H1 (cell line): Measurements from ENCODE around the gene TFPI2. TPM values are rescaled to one million over a fixed set of nuclear protein-coding genes. Genes with fewer than 3 reads are reported as not detected.
A peak's percentile ranks its signal among the peaks of the same experiment; 100 is the strongest.

Experiments used
- CTCF ChIA-PET: fragments of 300-600 bp; sonication (Branson Sonifier 250); formaldehyde crosslinking; loops from one replicate; lab custom pipeline; 2021; ENCODE audit not compliant: partially characterized antibody; lab: Charles Lee
- POLR2A ChIA-PET: fragments of 300-600 bp; sonication (Branson Sonifier 250); formaldehyde crosslinking; loops from one replicate; lab custom pipeline; 2021; ENCODE audit warnings: inconsistent platforms; ENCODE audit not compliant: partially characterized antibody; lab: Charles Lee
- DNase-seq, 2 experiments: peaks; one replicate each; pipeline versions ENCODE4 v3.0.0 to v3.0.0-alpha.2; 2010 to 2022; ENCODE audit warnings: low spot score in 2 of 2, low read depth in 1 of 2, mixed read lengths in 1 of 2
- FAIRE-seq: peaks from 2 replicates; lab custom pipeline; 2011; peaks lifted over from hg19 to GRCh38; lab: Jason Lieb, UNC
- H2AFZ ChIP-seq: 2 replicates; pipeline ENCODE4 v1.8.1; 2012; ENCODE audit warnings: low read length, inconsistent platforms
- H2AK5ac ChIP-seq: 2 replicates; pipeline ENCODE4 v1.6.1; 2013; ENCODE audit warnings: low read depth, low read length
- H2BK120ac ChIP-seq: replicated peaks from 2 replicates; pipeline ENCODE3; 2013; ENCODE audit warnings: low read depth, low read length, inconsistent platforms
- H2BK12ac ChIP-seq: 2 replicates; pipeline ENCODE4 v1.6.1; 2013; ENCODE audit warnings: low read depth, low read length
- H2BK15ac ChIP-seq: 2 replicates; pipeline ENCODE4 v1.6.1; 2013; ENCODE audit warnings: low read length
- H2BK20ac ChIP-seq: 2 replicates; pipeline ENCODE4 v1.6.1; 2013; ENCODE audit warnings: low read length
- H2BK5ac ChIP-seq: 2 replicates; pipeline ENCODE4 v1.6.1; 2013; ENCODE audit warnings: low read depth, low read length
- H3K14ac ChIP-seq: 2 replicates; pipeline ENCODE4 v1.6.1; 2013; ENCODE audit warnings: inconsistent platforms; ENCODE audit not compliant: insufficient read length
- H3K18ac ChIP-seq: 2 replicates; pipeline ENCODE4 v1.6.1; 2013; ENCODE audit warnings: low read length; ENCODE audit errors: extremely low read depth
- H3K23ac ChIP-seq: 2 replicates; pipeline ENCODE4 v1.6.1; 2013; ENCODE audit warnings: inconsistent platforms; ENCODE audit not compliant: insufficient read length
- H3K23me2 ChIP-seq: 2 replicates; pipeline ENCODE4 v1.6.1; 2013; ENCODE audit warnings: low read depth, low read length
- H3K27ac ChIP-seq: 2 replicates; pipeline ENCODE4 v1.6.1; 2011; ENCODE audit warnings: low read depth, low read length, inconsistent platforms
- H3K27me3 ChIP-seq, 4 experiments: replicated peaks in 1 of 4; 1 replicate in 1 of 4; 2 replicates in 3 of 4; pipeline versions ENCODE4 v1.6.1 to v1.8.1; 2011 to 2013; ENCODE audit warnings: low read length in 3 of 4, mild to moderate bottlenecking in 3 of 4, inconsistent platforms in 2 of 4, mixed read lengths in 2 of 4, moderate library complexity in 1 of 4; ENCODE audit not compliant: control insufficient read depth in 3 of 4, insufficient read depth in 3 of 4; ENCODE audit errors: extremely low read depth in 1 of 4
- H3K36me3 ChIP-seq, 4 experiments: 2 replicates each; pipeline versions ENCODE4 v1.6.1 to v1.8.1; 2011 to 2013; ENCODE audit warnings: mild to moderate bottlenecking in 4 of 4, low read length in 3 of 4, moderate library complexity in 2 of 4, control low read depth in 1 of 4, inconsistent platforms in 1 of 4; ENCODE audit not compliant: insufficient read depth in 4 of 4, control insufficient read depth in 2 of 4
- H3K4ac ChIP-seq: replicated peaks from 2 replicates; pipeline ENCODE3; 2013; ENCODE audit warnings: low read length, low read depth, mixed read lengths, inconsistent platforms; ENCODE audit not compliant: insufficient read length
- H3K4me1 ChIP-seq, 4 experiments: replicated peaks in 1 of 4; 1 replicate in 1 of 4; 2 replicates in 3 of 4; pipeline versions ENCODE4 v1.6.1 to v1.8.1; 2011 to 2013; ENCODE audit warnings: low read length in 3 of 4, inconsistent platforms in 2 of 4, mixed read lengths in 1 of 4; ENCODE audit not compliant: insufficient read depth in 4 of 4, control insufficient read depth in 3 of 4
- H3K4me2 ChIP-seq, 2 experiments: 2 replicates each; pipeline versions ENCODE4 v1.6.1 to v1.8.1; 2011 to 2013; ENCODE audit warnings: low read depth in 2 of 2, low read length in 2 of 2, control low read depth in 1 of 2, inconsistent platforms in 1 of 2, mild to moderate bottlenecking in 1 of 2; ENCODE audit not compliant: insufficient read depth in 1 of 2
- H3K4me3 ChIP-seq, 4 experiments: fragments of 200-600, 300-600 bp in 1 of 4; sonication (generic), shearing (Covaris generic), sonication (Bioruptor Twin) in 1 of 4; 2 replicates each; pipeline versions ENCODE4 v1.5.1 to v1.8.1; 2011 to 2016; ENCODE audit warnings: low read length in 4 of 4, low read depth in 3 of 4, control low read depth in 2 of 4, inconsistent platforms in 2 of 4, mild to moderate bottlenecking in 2 of 4, mixed read lengths in 1 of 4, moderate library complexity in 1 of 4; ENCODE audit not compliant: insufficient read depth in 2 of 4; ENCODE audit errors: extremely low read depth in 1 of 4
- H3K56ac ChIP-seq: replicated peaks from 2 replicates; pipeline ENCODE3; 2013; ENCODE audit warnings: low read depth, mild to moderate bottlenecking, mixed read lengths, low read length, inconsistent platforms; ENCODE audit not compliant: insufficient read length
- H3K79me1 ChIP-seq: 2 replicates; pipeline ENCODE4 v1.6.1; 2013; ENCODE audit warnings: low read depth, low read length, control low read depth
- H3K79me2 ChIP-seq, 2 experiments: 2 replicates each; pipeline versions ENCODE4 v1.6.1 to v1.8.1; 2012 to 2013; ENCODE audit warnings: low read length in 2 of 2, mild to moderate bottlenecking in 2 of 2, inconsistent platforms in 1 of 2; ENCODE audit not compliant: insufficient read depth in 2 of 2, control insufficient read depth in 1 of 2
- H3K9ac ChIP-seq, 4 experiments: replicated peaks in 1 of 4; 1 replicate in 1 of 4; 2 replicates in 3 of 4; pipeline versions ENCODE4 v1.6.1 to v1.8.1; 2011 to 2013; ENCODE audit warnings: low read depth in 3 of 4, low read length in 3 of 4, control low read depth in 2 of 4, mild to moderate bottlenecking in 2 of 4, moderate library complexity in 2 of 4, inconsistent platforms in 1 of 4; ENCODE audit errors: extremely low read depth in 1 of 4
- H3K9me3 ChIP-seq, 2 experiments: 2 replicates each; pipeline versions ENCODE4 v1.6.1 to v1.8.1; 2012 to 2013; ENCODE audit warnings: mild to moderate bottlenecking in 2 of 2, moderate library complexity in 2 of 2, control low read depth in 1 of 2, inconsistent platforms in 1 of 2, low read depth in 1 of 2, low read length in 1 of 2, mixed read lengths in 1 of 2; ENCODE audit not compliant: insufficient read depth in 2 of 2
- H4K20me1 ChIP-seq, 2 experiments: replicated peaks in 1 of 2; 2 replicates each; pipeline versions ENCODE3 to v1.8.1; 2011 to 2013; ENCODE audit warnings: inconsistent platforms in 2 of 2, low read length in 2 of 2, mild to moderate bottlenecking in 1 of 2; ENCODE audit not compliant: insufficient read depth in 2 of 2, control insufficient read depth in 1 of 2
- H4K5ac ChIP-seq: 2 replicates; pipeline ENCODE4 v1.6.1; 2013; ENCODE audit warnings: low read length, low read depth, mixed read lengths, inconsistent platforms; ENCODE audit not compliant: insufficient read length
- H4K8ac ChIP-seq: 2 replicates; pipeline ENCODE4 v1.8.0; 2013; ENCODE audit warnings: mild to moderate bottlenecking, moderate library complexity, low read length, inconsistent platforms; ENCODE audit not compliant: insufficient read depth; ENCODE audit errors: extremely low read depth
- H4K91ac ChIP-seq: replicated peaks from 2 replicates; pipeline ENCODE3; 2013; ENCODE audit warnings: low read length, mixed read lengths, inconsistent platforms; ENCODE audit not compliant: insufficient read length
- CEBPB ChIP-seq: IDR thresholded peaks from 2 replicates; pipeline ENCODE4 v1.6.1; 2012; ENCODE audit warnings: low read depth, low read length
- KDM4A ChIP-seq: IDR thresholded peaks from one replicate; pipeline ENCODE4 v1.7.1; 2012; ENCODE audit warnings: low read depth, mild to moderate bottlenecking, moderate library complexity, low read length, inconsistent platforms; ENCODE audit not compliant: severe bottlenecking
- WGBS, 2 experiments: shearing (Covaris generic) in 1 of 2; methylation state at CpG; one replicate each; pipeline versions ENCODE4 v1.1.6 to v1.1.7; 2013 to 2015; ENCODE audit warnings: low lambda C conversion rate in 2 of 2, mixed read lengths in 2 of 2, inconsistent platforms in 1 of 2, low coverage in 1 of 2, missing lambda C conversion rate in 1 of 2; ENCODE audit not compliant: insufficient replicate concordance in 2 of 2, insufficient coverage in 1 of 2, insufficient read length in 1 of 2; ENCODE audit errors: extremely low coverage in 1 of 2, missing lambda C conversion rate in 1 of 2; 5-methylcytosine and 5-hydroxymethylcytosine counted together
- polyA plus RNA-seq, 7 experiments: library from polyadenylated mRNA; depleted of rRNA in 3 of 7; stranded (reverse) in 5 of 7; unstranded in 2 of 7; fragments of >200 nt in 5 of 7; fragments of 200-250 nt in 2 of 7; gene quantifications; 1 replicate in 5 of 7; 2 replicates in 1 of 7; 4 replicates in 1 of 7; pipeline versions ENCODE4 v1.2.1 to v1.2.3, GENCODE V29; 2011 to 2013; ENCODE audit warnings: missing spikeins in 2 of 7, mixed read lengths in 2 of 7
- total RNA-seq: library from RNA; stranded (reverse); fragmentation: NEBNext Ultra II Directional; extraction: Animal tissue kit (Norgen Biotek cat#: 25700); gene quantifications from 2 replicates; pipeline ENCODE4 v1.2.1, GENCODE V29; 2021
- TF ChIP-seq, protein P1 (sequence below): IDR thresholded peaks from 2 replicates; pipeline ENCODE4 v1.6.1; 2012; ENCODE audit warnings: inconsistent platforms

The TFPI2 gene
- total and polyA plus RNA-seq, 2 of the 8 experiments (the other 6 are each of a cell fraction or from before 2014, with no cell fraction given) = 6.8 to 8.9 TPM

DNA sequence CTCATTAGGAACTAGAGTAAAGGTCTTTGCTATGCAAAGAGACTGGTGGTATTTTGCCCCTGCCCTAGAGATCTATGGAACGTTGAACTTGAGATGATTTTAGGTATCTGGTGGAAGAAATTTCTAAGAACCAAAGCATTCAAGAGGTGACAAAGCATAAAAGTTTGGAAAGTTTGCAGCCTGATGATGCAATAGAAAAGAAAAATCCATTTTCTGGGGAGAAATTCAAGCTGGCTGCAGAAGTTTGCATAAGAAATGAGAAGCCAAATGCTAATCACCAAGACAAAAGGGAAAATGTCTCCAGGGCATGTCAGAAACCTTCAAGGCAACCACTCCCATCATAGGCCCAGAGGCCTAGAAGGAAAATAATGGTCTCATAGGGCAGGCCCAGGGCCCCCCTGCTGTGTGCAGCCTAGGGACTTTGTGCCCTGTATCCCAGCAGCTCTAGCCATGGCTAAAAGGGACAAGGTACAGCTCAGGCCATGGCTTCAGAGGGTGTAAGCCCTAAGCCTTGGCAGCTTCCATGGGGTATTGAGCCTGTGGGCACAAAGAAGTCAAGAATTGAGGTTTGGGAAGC is 16.5 kb downstream of the TFPI2 start:
- DNase-seq (no peak), FAIRE-seq (peak; percentile 13)
- Histone ChIP-seq H2BK20ac (no peak overlapping the region), H3K36me3 (no peaks in the 10 kb centered on the region), H3K18ac (no peak overlapping the region), H3K4me3 (no peak overlapping the region), H3K23ac (no peak overlapping the region), H2BK120ac (no peak overlapping the region), H3K4ac (no peak overlapping the region), H3K4me2 (no peak overlapping the region), H3K9me3 (peaks cover 4 to 13% of the 10 kb centered on the region in 2 experiments; a peak in 2 of 4 replicates), H3K9ac (no peak overlapping the region), H3K79me2 (no peaks in the 10 kb centered on the region), H3K27me3 (no peaks in the 10 kb centered on the region), H4K91ac (no peak overlapping the region), H2AK5ac (0 out of 2 replicates have a peak overlapping the region, but pooled peaks have one; percentile 39), H2AFZ (no peak overlapping the region), H3K4me1 (no peaks in the 10 kb centered on the region), H3K23me2 (no peaks in the 10 kb centered on the region), H2BK12ac (peak overlapping the region; percentile 50; the same call in 1 of the 2 replicates), H3K14ac (no peak overlapping the region), H3K27ac (no peak overlapping the region), H4K5ac (no peak overlapping the region), H2BK5ac (no peak overlapping the region), H2BK15ac (0 out of 2 replicates have a peak overlapping the region, but pooled peaks have one; percentile 41), H3K79me1 (no peaks in the 10 kb centered on the region), H4K20me1 (no peaks in the 10 kb centered on the region), H3K56ac (no peak overlapping the region), H4K8ac (no peak overlapping the region)
- TF ChIP-seq KDM4A (no peak), CEBPB (peak; percentile 74; the same call in 1 of the 2 replicates)
- TF ChIP-seq, protein P1, sequence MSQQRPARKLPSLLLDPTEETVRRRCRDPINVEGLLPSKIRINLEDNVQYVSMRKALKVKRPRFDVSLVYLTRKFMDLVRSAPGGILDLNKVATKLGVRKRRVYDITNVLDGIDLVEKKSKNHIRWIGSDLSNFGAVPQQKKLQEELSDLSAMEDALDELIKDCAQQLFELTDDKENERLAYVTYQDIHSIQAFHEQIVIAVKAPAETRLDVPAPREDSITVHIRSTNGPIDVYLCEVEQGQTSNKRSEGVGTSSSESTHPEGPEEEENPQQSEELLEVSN = no peak
- ChIA-PET CTCF (interaction anchor here (0.7 to 0.9 kb wide), 3 partner anchors 16 to 255 kb away, joined by 3 read pairs; no protein-coding TSS in a partner anchor), POLR2A (no interaction called here)
- 94% methylated on average over 1 of the region's 1 CpG; no CpG with 5 or more reads in 1 of the 2 experiments for WGBS, 2 experiments
